T-helper 2 cell treated with Interferon-gamma antibody and Interleukin-4, amounts not matched to agents 100 ng/mL and 5 ng/mL, for 36 hours (primary cell): Measurements from ENCODE around the gene SF3B2. TPM values are rescaled to one million over a fixed set of nuclear protein-coding genes. Genes with fewer than 3 reads are reported as not detected.

Experiments
- intact Hi-C: fragments of 100-400 bp; cut with micrococcal nuclease; formaldehyde crosslinking; loops from one replicate; pipeline ENCODE4 v1.15.1; 2023
- total RNA-seq: library from RNA; stranded (reverse); gene quantifications from 2 replicates; pipeline ENCODE4 v1.2.3, GENCODE V29; 2022

The SF3B2 gene
- total RNA-seq, 1 donor from 2014 or later = 226 TPM

DNA sequence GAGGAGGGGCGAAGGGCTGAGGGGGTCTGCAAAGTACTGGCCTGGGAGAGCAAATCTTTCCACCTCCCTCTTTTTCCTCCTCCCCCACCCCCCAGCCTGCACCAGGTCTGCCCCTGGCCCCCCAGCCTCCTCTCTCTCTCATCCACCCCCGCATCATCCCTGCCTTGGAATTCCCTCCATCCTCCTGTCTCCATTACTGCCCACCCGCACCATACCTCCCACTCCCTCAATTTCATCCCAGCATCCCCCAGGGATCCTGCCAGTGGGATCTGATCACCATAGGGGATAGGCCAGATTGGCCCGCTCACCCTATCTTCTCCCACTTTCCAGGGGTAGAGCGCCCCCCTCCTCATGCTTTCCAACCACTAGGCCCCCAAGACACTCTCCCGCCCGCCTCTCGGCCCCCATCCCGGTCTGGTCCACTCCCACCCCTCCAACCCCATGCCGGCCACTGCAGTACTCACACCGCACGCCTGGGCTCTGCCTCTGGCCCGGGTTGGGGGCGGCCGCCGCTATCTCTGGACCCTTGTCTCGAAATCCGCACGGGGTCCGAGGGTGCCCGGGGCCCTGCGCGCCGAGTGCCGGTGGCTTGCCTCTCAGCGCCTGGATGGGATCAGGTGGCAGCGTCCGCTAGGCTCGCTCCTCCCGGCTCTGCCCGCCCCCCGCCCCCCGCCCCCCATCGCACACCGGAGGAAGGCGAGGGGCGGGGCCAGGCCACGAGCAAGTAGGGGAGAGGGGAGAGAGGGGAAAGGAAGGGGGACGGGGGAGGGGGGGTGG, 3.4 kb upstream of the SF3B2 start, which contains the start of gene GAL3ST3:
Gene GAL3ST3 (minus strand): TSS at position 615 of the 777 bp plus-strand sequence. CDS start 3,746 bp downstream, outside the sequence.
- intact Hi-C loops = no loop called here

DNA sequence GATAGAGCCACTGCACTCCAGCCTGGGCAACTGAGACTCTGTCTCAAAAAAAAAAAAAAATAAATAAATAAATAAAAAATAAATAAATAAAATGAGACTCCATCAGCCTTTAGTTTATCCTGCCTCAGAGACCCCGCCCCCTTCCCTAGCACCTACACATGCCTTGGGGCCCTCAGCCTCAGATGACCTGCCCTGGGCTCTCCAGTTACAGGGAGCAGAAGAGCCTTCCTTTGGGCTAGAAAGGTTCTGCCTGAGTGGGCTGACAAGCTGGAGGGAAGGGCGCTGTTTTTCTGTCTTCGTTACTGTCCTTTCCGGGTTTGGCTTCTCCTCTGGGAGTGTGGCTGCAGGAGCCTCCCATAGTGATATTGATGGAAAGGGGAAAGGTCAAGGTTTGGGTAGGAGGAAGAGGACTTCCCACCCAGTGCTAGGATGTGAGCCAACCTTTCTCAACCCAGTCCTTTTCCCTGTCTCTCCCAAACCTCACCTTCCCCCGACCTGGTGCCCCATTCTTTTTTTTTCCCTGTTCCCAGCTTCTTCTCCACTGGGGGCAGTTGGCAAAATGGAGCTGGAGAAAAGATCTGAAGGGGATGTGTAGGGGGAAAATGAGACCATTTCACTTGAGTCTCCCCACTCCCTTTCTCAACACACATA, 1.5 kb upstream of the SF3B2 start:
- intact Hi-C loops = no loop called here

DNA sequence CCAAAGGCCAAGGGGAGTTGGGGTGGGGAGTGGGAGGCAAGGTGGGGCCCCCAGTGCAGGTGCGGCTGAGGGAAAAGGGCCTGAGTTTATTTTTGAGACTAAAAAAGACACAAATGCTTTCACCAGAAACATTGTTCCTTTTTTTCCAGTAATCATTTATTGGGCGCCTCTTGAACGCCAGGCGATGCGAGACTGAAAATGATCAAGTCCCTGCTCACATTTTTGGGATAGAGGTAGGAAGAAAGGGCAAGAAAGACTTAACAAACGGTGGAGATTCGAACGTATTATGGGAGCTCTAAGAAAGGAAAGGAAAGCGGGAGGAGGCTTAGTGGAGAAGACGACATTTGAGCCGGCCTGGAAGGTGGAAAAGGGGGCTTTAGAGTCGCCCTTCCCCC, 796 bp upstream of the SF3B2 start:
- intact Hi-C loops = no loop called here

DNA sequence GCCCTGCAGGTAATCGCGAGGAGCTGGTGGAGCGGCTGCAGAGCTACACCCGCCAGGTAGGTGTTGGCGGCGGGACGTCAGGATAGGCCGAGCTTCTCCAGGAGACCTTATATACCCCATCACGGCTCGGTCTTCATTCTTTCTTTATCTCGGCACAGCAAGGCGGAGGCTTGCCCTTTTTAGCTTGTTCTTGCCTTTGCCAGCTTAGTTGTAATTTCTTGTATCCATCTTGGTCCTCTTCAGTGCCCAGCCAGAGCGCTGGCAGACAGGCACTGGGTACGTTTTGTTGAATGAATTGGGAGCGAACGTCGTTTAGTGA, 459 bp downstream of the SF3B2 start:
- intact Hi-C loops = loop anchor here (1.0 to 2.0 kb wide), 5 partner anchors 17 to 293 kb away; partner anchors contain the start of genes BANF1, BRMS1, CFL1 and EIF1AD

DNA sequence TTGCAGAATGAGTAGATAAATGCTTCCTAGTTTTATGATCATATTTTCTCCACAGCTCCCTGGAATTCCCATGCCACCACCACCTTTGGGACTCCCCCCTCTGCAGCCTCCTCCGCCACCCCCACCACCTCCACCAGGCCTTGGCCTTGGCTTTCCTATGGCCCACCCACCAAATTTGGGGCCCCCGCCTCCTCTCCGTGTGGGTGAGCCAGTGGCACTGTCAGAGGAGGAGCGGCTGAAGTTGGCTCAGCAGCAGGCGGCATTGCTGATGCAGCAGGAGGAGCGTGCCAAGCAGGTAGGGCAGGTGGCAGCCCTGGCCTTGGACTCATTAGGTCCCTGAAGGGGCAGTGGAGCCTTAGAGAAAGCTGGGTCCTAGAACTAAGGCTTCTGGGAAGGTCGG, 2.9 kb downstream of the SF3B2 start:
- intact Hi-C loops = no loop called here

DNA sequence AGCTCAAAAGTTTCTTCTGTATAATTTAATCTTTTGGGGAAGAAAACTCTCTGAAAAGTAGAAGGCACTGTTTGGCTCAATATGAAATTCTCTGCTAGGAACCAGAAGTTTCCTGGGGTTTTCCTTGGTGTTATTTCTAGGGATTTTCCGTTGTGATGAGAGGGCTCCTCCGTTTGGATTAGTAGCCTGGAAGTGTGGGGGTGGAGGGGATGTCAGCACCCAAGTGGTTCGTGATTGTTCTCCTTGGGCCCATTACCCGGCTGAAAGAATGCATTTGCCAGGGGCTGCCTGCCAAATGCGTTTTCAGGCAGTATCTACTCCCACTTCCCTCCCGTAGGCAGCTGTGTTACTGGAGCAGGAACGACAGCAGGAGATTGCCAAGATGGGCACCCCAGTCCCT, 4.3 kb downstream of the SF3B2 start:
- intact Hi-C loops = no loop called here

DNA sequence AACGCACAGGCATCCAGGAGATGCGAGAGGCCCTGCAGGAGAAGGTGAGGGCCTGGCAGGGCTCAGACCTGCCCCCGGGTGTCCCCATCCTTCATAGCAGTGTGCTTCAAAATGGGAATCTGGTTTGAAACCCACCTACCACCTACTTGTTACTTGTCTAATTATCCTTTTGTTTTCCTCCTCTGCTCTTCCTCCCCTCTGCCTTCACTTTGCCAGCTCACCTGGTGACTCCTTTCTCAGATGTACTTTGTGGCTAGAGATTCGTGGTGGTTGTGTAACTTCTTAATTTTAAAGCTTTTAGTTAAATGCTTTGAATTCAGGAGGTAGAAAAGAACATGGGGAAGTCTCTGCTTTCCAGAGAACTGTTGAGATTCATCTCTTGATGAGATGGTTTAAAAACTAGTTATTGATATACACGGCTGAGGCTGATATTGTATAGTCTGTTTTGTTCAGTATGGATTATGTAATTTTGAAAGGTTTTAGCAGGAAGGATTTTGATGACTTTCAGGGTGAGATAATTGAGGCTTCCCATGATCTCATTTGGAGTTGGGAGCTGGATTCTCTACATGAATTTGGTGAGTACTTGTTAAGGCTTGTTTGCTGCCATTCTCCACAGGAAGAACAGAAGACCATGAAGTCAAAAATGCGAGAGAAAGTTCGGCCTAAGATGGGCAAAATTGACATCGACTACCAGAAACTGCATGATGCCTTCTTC, 8.0 kb downstream of the SF3B2 start:
- intact Hi-C loops = no loop called here

DNA sequence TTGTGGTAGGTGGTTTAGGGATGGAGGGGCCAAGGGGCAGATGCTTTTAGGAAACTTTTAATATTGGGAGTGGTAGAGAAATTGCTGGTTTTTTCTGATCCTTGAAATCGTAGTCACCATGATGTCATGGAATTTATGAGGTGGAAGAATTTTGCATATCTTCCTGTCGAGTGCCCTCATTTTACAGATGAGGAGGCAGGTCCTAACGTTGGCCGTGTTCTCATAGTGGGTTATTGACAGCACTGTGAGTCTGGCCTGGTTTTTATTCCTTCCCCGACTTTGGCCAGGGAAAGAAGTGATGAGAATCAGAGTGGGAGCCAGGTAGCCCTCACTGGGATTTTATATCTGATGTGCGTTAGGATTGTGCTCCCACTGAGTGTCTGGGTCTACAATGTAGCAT, 9.1 kb downstream of the SF3B2 start:
- intact Hi-C loops = no loop called here

DNA sequence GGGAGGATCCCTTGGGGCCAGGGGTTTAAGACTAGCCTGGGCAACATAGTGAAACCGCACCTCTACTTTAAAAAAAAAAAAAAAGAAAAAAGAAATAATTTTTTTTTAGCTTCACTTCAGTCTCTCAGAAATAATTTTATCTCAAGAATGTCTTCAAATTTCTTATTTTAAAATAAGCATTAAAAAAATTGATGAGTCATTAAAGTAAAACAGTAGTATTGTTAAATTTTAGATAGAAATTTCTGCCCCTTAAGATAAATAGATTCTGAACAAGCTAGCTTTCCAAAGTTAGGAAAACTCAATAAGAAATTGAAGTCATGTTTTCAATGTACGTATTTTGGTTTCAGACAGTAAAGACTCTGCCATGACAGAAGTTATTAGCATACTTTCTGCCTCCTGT, 10.2 kb downstream of the SF3B2 start:
- intact Hi-C loops = no loop called here

DNA sequence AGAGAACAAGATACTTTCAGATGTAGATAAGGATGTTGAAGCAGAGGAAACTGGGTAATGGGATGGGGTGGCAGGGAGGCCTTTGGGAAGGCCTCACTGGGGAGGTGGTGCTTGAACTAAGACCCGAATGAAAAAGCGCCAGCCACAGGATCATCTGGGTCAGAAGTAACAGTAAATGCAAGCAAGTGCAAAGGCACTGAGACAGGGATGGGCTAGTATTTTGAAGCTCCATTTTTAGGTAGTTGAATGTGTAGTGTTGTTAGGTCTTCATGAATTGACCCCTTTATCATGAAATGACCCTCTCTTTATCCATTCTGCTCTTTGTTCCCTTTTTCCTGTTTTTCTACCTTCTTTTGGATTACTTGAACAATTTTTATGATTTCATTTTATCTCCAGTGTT, 11.7 kb downstream of the SF3B2 start:
- intact Hi-C loops = no loop called here

DNA sequence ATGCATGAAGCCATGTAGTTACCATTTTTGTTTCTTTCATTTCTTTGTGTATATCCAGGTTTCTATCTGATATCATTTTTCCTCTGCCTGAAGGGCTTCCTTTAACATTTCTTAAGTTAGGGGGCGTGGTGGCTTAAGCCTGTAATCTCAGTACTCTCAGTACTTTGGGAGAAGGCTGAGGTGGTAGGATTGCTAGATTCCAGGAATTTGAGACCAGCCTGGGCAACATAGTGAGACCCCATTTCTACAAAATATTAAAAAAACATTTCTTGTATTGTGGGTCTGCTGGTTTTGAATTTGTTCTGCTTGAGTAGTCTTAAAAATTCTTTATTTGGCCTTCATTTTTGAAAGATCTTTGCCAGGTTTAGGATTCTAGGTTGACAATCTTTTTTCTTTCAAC, 12.4 kb downstream of the SF3B2 start:
- intact Hi-C loops = no loop called here

DNA sequence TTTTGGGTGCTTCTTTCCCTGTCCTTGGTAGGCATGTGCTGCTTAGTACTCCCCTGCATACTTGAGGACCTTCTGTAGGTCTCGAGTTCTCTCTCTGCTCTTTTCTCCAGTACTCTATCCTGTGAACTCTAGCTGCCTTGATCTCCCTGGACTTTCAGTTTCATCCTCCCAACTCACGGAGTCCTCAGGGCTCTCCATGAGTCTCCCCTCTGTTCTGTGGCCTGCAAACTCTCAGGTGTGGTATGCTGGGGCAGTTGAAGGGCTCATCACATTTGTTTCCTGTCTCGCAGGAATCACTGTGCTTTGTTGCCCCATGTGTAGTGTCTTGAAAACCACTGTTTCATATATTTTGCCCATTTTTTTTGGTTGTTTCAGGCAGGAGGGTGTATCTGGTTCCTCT, 14.6 kb downstream of the SF3B2 start:
- intact Hi-C loops = no loop called here

DNA sequence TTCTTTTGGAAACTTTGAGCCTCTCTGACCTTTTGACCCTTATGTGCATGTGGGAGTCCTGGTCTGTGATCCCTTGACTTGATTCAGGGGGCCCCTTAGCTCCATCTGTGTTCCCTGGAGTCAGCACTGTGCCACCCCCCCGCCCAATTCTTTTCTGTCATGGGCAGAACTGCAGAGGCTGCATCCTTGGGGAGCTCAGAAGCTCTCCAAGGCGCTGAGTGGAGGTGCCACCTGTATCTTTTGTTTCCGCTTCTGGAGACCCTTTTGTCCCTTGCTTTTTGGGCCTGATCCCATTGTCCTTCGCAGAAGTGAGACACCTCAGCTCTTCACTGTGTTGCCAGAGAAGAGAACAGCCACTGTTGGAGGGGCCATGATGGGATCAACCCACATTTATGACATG, 15.5 kb downstream of the SF3B2 start:
- intact Hi-C loops = loop anchor here (1.0 kb wide), 1 partner anchor 67 kb away; no protein-coding TSS in a partner anchor

DNA sequence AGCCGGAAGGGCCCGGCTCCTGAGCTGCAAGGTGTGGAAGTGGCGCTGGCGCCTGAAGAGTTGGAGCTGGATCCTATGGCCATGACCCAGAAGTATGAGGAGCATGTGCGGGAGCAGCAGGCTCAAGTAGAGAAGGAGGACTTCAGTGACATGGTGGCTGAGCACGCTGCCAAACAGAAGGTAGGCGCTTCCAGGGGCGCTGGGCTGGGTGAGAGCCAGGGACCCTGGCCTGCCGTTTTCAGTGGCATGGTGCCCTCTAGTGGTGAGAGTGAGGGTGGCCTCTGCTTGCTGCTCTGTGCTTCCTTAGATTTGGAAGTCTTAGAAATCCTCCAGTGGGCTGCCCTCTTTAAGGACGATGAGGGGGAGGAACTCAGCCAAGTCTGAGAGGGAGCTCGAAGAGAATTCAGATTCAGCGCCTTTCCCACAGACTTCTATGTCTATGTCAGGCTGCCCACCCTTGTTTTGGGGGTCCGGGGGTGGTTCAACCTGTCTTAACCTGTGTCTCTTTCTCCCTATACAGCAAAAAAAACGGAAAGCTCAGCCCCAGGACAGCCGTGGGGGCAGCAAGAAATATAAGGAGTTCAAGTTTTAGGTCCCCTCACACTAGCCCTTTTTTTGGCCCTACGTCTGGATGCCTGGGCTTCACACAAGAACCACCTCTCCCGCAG, 16.1 kb downstream of the SF3B2 start:
- intact Hi-C loops = loop anchor here (1.0 kb wide), 1 partner anchor 66 kb away; no protein-coding TSS in a partner anchor

DNA sequence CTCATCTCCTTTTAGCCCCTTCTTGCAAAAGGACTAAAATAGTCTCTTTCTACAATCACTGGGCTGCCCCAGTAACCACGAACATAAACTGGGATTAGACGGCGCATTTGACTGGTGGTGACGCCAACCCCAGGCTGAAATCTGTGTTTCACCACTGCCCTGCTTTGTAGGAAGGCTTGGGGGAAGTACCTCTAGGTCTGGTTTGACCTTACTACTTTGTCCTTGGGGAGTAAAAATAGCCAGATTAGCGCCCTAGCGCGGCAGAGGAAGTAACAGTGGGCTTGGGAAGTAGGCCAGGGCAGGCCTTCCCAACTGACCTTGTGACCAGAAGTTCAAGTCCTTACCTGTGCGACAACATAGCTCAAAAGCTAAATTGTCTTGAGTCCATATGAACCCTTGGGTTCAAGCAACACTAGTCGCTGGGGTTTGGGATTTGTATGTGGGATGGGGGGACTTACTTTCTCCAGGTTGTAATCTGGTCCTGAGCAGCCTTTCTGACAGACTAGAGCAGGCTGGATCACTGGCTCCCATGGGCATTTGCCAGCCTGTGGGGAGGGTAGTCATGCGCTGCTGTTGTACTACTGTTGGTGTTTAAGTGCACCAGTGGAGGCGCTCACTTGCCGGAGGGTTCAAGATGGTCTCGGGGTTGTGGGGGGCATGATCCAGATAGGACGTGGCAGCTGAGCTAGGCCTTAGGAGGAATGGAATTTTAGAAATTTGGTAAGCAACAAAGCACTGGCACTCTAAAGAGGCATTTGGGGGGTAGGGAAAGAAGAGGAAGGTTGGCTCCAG, 17.0 kb downstream of the SF3B2 start:
- intact Hi-C loops = loop anchor here (1.0 kb wide), 2 partner anchors 17 to 65 kb away; partner anchors contain the start of gene SF3B2

DNA sequence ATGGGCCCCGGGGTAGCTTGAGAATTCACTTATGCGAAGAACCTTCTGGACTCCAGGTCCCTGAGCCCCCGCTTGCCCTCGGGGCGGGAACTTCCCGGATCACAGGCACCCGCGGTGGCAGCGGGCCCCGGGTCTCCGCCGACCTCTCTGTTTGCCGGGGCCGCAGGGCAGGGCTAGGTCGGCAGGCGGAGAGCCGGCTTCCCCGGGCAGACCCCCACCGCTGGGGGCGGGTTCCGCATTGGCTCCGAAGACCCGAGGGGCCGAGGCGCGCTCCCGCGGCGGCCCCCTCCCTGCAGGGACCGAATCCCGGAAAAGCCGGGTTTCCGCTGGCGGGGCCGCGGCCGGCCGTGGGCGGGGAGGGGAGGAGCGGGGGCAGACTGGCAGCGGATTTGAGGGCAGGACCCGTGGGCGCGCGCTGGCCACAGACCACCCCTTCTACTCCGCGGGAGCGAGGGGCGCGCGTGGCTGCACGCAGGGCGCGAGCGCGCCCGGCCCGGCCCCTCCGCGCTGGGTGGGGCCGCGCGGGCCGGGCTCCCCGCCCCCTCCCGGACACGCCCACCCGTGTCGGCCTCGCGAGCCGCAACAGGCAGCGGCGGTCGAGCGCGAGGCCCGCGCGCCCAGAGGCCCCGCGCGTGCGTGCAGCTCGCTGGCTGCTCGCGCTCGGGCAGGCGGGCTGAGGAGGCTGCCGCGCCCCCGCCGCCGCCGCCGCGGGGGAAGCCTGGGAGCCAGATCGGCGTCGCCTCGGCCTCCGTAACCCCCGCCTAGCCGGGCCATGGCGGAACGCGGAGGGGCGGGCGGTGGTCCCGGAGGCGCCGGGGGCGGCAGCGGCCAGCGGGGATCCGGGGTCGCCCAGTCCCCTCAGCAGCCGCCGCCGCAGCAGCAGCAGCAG, 17.8 kb downstream of the SF3B2 start, which contains the start of gene PACS1:
Gene PACS1 (plus strand): TSS at position 558 of the 889 bp plus-strand sequence. CDS start 215 bp downstream, at position 773.
- intact Hi-C loops = loop anchor here (1.0 kb wide), 1 partner anchor 18 kb away; the partner anchor contains the start of gene SF3B2

DNA sequence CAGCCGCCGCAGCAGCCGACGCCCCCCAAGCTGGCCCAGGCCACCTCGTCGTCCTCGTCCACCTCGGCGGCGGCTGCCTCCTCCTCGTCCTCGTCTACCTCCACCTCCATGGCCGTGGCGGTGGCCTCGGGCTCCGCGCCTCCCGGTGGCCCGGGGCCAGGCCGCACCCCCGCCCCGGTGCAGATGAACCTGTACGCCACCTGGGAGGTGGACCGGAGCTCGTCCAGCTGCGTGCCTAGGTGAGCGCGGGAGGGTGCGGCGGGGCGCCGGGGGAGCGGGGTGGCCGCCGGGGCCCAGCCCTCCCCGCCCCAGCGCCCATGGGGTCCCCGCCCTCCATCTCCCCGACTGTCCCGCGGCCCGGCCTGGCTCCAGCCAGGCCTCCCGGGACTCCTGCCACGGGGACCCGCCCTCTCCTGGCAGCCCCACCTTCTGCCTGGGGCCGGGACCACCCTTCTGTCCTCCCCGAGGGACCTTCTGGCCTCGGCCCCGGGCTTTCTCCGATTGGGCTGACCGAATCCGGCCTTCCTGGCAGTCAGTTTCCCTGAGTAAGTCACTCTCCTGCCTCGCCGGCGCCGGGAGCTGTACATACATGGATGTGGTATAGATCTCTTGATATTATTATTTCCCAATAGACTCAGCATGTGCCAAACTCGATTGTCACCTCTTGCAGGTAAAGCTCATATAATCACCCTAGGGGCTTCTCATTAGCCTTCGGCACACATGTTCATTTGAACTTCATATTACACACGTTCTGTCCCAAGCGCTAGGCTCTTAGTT, 18.6 kb downstream of the SF3B2 start:
- intact Hi-C loops = no loop called here

DNA sequence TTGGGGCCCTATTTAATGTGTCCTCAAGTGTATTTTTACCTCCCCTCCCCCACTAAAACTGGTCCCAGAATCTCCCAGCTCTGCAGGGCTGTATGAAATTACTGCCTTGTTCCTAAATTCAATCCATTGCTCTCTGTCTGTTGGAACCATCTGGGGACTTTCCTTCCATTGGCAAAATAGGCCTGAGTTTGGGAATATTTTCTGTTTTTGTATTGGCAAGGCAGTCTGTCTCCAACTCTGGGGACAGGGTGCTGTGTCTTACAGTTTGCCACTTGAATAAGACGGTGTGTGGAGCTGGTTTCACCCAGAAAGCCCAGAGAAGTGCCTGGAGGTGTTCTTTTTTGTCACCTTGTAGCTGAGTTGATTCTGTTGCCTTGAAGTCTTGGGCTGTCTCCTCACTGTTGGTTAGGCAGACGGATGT, 19.2 kb downstream of the SF3B2 start:
- intact Hi-C loops = no loop called here

DNA sequence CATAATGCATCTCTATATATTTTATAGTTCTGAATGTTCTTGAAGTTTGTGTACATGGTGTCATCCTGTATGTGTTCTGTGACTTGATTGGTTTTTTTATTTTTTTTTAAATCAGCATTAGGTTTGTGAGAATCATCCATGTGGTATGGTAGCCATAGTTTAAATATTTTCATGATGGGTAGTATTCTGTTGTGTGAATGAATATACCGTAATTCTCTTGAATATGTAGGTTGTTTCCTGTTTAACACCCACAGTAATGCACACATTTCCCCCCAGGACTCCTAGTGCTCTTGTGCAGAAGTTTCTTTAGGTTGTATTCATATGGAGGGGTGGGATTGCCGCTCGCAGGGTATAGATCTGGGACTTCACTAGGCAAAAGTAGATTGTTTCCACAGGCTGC, 19.9 kb downstream of the SF3B2 start:
- intact Hi-C loops = no loop called here
